ENCODE data around the gene SLC38A10.

GRCh38 chr17:81245024-81245664 lies 50.0 kb downstream of the SLC38A10 start:
- TF ChIP-seq CTCF (conservative IDR thresholded peaks at IDR 0.05), result no peak
- TF ChIP-seq ZFX (IDR thresholded peaks at IDR 0.05), result no peak

Data from C4-2B (cell line).